ENCODE measurements around the gene YWHAE. TPM values are rescaled to one million over a fixed set of nuclear protein-coding genes. Genes with fewer than 3 reads are reported as not detected.

Gene YWHAE
- total RNA-seq, 1 donor from 2014 or later: 820 TPM

GRCh38 chr17:1344521-1344920 is 55.5 kb downstream of the YWHAE start:
- H3K4me1 Mint-ChIP-seq (ENCODE audit: unreplicated experiment): peaks cover 32% of the 10 kb centered on the region
- H3K36me3 Mint-ChIP-seq (ENCODE audit: low read depth, unreplicated experiment): peaks cover 33% of the 10 kb centered on the region

DNA sequence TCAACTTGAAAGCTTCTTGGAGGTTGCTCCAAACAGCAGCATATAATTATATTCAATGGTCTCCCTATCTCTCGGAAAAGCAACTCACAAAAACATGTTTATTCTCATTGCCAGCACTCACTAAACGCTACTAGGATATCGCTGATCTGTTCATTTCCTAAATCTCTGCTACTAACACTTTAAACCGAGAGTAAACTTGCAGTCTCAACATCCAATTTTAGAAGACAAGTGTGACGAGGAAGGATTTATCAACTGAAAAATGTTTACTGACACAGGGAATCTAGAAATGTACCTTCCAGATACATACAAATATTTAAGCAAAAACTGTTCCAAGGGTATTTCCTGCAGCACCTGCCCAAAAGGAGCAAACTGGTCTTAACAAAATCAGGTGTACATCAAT is 56.5 kb downstream of the YWHAE start:
- H3K9me3 Mint-ChIP-seq (ENCODE audit: unreplicated experiment): no peaks in the 10 kb centered on the region
- peak overlapping the region; percentile 62 for H3K4me3 Mint-ChIP-seq (ENCODE audit: unreplicated experiment)
- peak overlapping the region; percentile 65 for H3K27ac Mint-ChIP-seq (ENCODE audit: unreplicated experiment)
- TF ChIP-seq, protein P1, sequence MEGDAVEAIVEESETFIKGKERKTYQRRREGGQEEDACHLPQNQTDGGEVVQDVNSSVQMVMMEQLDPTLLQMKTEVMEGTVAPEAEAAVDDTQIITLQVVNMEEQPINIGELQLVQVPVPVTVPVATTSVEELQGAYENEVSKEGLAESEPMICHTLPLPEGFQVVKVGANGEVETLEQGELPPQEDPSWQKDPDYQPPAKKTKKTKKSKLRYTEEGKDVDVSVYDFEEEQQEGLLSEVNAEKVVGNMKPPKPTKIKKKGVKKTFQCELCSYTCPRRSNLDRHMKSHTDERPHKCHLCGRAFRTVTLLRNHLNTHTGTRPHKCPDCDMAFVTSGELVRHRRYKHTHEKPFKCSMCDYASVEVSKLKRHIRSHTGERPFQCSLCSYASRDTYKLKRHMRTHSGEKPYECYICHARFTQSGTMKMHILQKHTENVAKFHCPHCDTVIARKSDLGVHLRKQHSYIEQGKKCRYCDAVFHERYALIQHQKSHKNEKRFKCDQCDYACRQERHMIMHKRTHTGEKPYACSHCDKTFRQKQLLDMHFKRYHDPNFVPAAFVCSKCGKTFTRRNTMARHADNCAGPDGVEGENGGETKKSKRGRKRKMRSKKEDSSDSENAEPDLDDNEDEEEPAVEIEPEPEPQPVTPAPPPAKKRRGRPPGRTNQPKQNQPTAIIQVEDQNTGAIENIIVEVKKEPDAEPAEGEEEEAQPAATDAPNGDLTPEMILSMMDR (IDR thresholded peaks at IDR 0.05; ENCODE audit: unreplicated experiment): no peak
- no peak for DNase-seq (ENCODE audit: low spot score)
- peaks cover 36% of the 10 kb centered on the region for H3K36me3 Mint-ChIP-seq (ENCODE audit: low read depth, unreplicated experiment)
- peaks cover 32% of the 10 kb centered on the region for H3K4me1 Mint-ChIP-seq (ENCODE audit: unreplicated experiment)
- peaks cover 4% of the 10 kb centered on the region for H3K27me3 Mint-ChIP-seq (ENCODE audit: unreplicated experiment)

More at GRCh38 chr17:1344521-1344920, 55.5 kb downstream of the YWHAE start:
- Mint-ChIP-seq H3K27ac (ENCODE audit: unreplicated experiment) (no peak overlapping the region), H3K27me3 (ENCODE audit: unreplicated experiment) (peaks cover 4% of the 10 kb centered on the region), H3K9me3 (ENCODE audit: unreplicated experiment) (no peaks in the 10 kb centered on the region), H3K4me3 (ENCODE audit: unreplicated experiment) (no peak overlapping the region)
- no peak for DNase-seq (ENCODE audit: low spot score)
- TF ChIP-seq, protein P1 (IDR thresholded peaks at IDR 0.05; ENCODE audit: unreplicated experiment): no peak

DNA sequence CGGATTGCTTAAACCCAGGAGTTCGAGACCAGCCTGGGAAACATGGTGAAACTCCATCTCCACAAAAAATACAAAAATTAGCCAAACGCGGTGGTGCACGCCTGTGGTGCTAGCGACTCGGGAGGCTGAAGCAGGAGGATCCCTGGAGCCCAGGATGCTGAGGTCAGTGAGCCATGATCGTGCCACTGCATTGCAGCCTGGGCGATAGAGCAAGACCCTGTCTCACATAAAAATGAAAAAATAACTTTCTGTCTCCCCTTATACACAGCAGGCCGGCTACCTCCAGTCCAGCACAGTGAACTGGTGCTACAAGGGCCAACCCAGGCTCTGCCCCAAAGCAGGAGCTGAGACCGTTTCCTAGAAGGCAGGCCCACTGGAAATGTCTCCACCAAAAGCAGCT is 59.7 kb downstream of the YWHAE start:
- Mint-ChIP-seq H3K27ac (ENCODE audit: unreplicated experiment) (no peak overlapping the region), H3K4me3 (ENCODE audit: unreplicated experiment) (no peak overlapping the region)

GRCh38 chr17:1331708-1332107 is 68.3 kb downstream of the YWHAE start:
- H3K4me1 Mint-ChIP-seq (ENCODE audit: unreplicated experiment): peaks cover 4% of the 10 kb centered on the region
- no peak for DNase-seq (ENCODE audit: low spot score)
- no peaks in the 10 kb centered on the region for H3K36me3 Mint-ChIP-seq (ENCODE audit: low read depth, unreplicated experiment)
- TF ChIP-seq, protein P1 (IDR thresholded peaks at IDR 0.05; ENCODE audit: unreplicated experiment): no peak
- H3K9me3 Mint-ChIP-seq (ENCODE audit: unreplicated experiment): no peaks in the 10 kb centered on the region
- no peak overlapping the region for H3K27ac Mint-ChIP-seq (ENCODE audit: unreplicated experiment)
- no peaks in the 10 kb centered on the region for H3K27me3 Mint-ChIP-seq (ENCODE audit: unreplicated experiment)
- H3K4me3 Mint-ChIP-seq (ENCODE audit: unreplicated experiment): no peak overlapping the region

More for the DNA sequence above, 59.7 kb downstream of the YWHAE start:
- no peaks in the 10 kb centered on the region for H3K9me3 Mint-ChIP-seq (ENCODE audit: unreplicated experiment)
- TF ChIP-seq, protein P1 (IDR thresholded peaks at IDR 0.05; ENCODE audit: unreplicated experiment): no peak
- peaks cover 23% of the 10 kb centered on the region for H3K4me1 Mint-ChIP-seq (ENCODE audit: unreplicated experiment)
- DNase-seq (ENCODE audit: low spot score): no peak
- peaks cover 4% of the 10 kb centered on the region for H3K27me3 Mint-ChIP-seq (ENCODE audit: unreplicated experiment)
- H3K36me3 Mint-ChIP-seq (ENCODE audit: low read depth, unreplicated experiment): peaks cover 26% of the 10 kb centered on the region

DNA sequence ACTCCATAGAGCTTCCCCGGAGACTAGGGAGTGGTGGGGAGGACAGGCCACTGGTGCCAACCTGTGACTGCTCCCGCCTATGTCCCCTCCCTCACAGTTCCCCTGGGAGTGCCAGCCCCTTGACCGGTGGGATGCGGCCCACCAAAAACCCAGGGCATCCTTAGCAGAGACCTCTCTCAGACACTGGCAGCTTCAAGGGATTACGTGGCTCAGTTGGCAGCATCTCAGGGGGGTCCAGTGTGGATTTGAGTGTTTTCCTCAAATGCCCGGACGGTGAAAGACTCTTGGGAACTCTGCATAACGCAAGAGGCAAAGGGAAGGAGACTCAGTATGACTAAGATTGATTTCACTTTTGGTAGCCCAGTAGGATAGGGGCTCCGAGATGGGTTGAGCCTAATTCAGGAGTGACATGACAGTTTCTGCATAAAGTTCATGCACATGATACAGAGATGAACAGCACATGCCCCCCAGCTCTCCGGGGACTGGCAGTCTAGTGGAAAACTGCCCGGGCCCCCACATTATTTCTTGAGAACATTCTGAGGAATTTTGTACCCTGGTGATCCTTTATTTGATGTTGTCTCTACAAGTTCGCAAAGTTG is 70.2 kb downstream of the YWHAE start:
- H3K36me3 Mint-ChIP-seq (ENCODE audit: low read depth, unreplicated experiment): no peaks in the 10 kb centered on the region
- H3K27me3 Mint-ChIP-seq (ENCODE audit: unreplicated experiment): no peaks in the 10 kb centered on the region
- DNase-seq (ENCODE audit: low spot score): no peak
- H3K4me1 Mint-ChIP-seq (ENCODE audit: unreplicated experiment): peaks cover 4% of the 10 kb centered on the region
- no peak overlapping the region for H3K4me3 Mint-ChIP-seq (ENCODE audit: unreplicated experiment)
- H3K9me3 Mint-ChIP-seq (ENCODE audit: unreplicated experiment): no peaks in the 10 kb centered on the region
- TF ChIP-seq, protein P1 (IDR thresholded peaks at IDR 0.05; ENCODE audit: unreplicated experiment): no peak
- no peak overlapping the region for H3K27ac Mint-ChIP-seq (ENCODE audit: unreplicated experiment)
